Psoas muscle (tissue), 8 donors: ENCODE results near the gene SH3RF3. TPM values are rescaled to one million over a fixed set of nuclear protein-coding genes. Genes with fewer than 3 reads are reported as not detected.

Source experiments
- ATAC-seq, 4 donors: fragments of 200-7000 bp; cut with Tn5 transposase; one replicate each; pipeline ENCODE4 v1.9.1; 2020; ENCODE audit warnings: moderate library complexity in 3 of 4, mild to moderate bottlenecking in 2 of 4
- DNase-seq, 2 donors: peaks; one replicate each; pipeline ENCODE4 v3.0.0-alpha.2; 2020
- H3K27ac ChIP-seq: fragments of 200-600 bp; one replicate; pipeline ENCODE4 v1.8.0; 2022
- H3K27me3 ChIP-seq, 3 donors: fragments of 200-600 bp in 1 of 3; one replicate each; pipeline versions ENCODE4 v1.6.1 to v1.8.0; 2013 to 2022; ENCODE audit warnings: low read length in 2 of 3, mild to moderate bottlenecking in 2 of 3, moderate library complexity in 1 of 3; ENCODE audit not compliant: insufficient read depth in 3 of 3
- H3K36me3 ChIP-seq, 2 donors: fragments of 200-600 bp in 1 of 2; one replicate each; pipeline versions ENCODE4 v1.6.1 to v1.8.0; 2013 to 2022; ENCODE audit warnings: low read depth in 1 of 2, mild to moderate bottlenecking in 1 of 2, moderate library complexity in 1 of 2; ENCODE audit not compliant: insufficient read depth in 1 of 2
- H3K4me1 ChIP-seq: fragments of 200-600 bp; one replicate; pipeline ENCODE4 v1.8.0; 2022
- H3K4me3 ChIP-seq: fragments of 200-600 bp; one replicate; pipeline ENCODE4 v1.8.0; 2022; ENCODE audit warnings: mild to moderate bottlenecking
- H3K9me3 ChIP-seq: fragments of 200-600 bp; one replicate; pipeline ENCODE4 v1.8.0; 2022
- WGBS, 3 donors: extraction: QIAGEN DNeasy Blood & Tissue Kit; methylation state at CpG; one replicate each; pipeline versions ENCODE4 v1.1.6 to v1.1.7; 2013; 5-methylcytosine and 5-hydroxymethylcytosine counted together
- intact Hi-C, 2 donors: fragments of 100-400 bp; cut with DNase I; formaldehyde crosslinking; loops; one replicate each; pipeline versions ENCODE4 v1.11.0 to v1.14.2; 2022
- polyA plus RNA-seq, 3 donors: library from polyadenylated mRNA; stranded (reverse); fragments of 200-250 nt; gene quantifications; one replicate each; pipeline ENCODE4 v1.2.3, GENCODE V29; 2013
- total RNA-seq, 4 donors: library from RNA; stranded (reverse); fragmentation: NEBNext Ultra II Directional in 2 of 4; extraction: Animal tissue kit (Norgen Biotek cat#: 25700) in 2 of 4; gene quantifications; one replicate each; pipeline versions ENCODE4 v1.2.1 to v1.2.4, GENCODE V29; 2021 to 2023
- TF ChIP-seq, protein P1 (sequence below): fragments of 200-600 bp; IDR thresholded peaks from one replicate; pipeline ENCODE4 v1.8.0; 2022; ENCODE audit warnings: antibody characterized with exemption
- donor health status: healthy with polysubstance abuse.
- donor health status: DM: no; HTN: no; CAD: no; lungs with moderate emphysema.
- donor health status: Bipolar disorder and iron deficiency.
- donor health status: healthy.
- donor health status: DM: yes; HTN: yes; CAD: no.
- donor health status: DM: no; HTN: no; CAD: no.
- donor health status: DM: no; HTN: no; CAD: no.
- donor health status: DM: yes; HTN: yes; CAD: no.

SH3RF3 gene
- total and polyA plus RNA-seq, 7 donors: 4.6 to 27.0 (median 9.0) TPM

DNA sequence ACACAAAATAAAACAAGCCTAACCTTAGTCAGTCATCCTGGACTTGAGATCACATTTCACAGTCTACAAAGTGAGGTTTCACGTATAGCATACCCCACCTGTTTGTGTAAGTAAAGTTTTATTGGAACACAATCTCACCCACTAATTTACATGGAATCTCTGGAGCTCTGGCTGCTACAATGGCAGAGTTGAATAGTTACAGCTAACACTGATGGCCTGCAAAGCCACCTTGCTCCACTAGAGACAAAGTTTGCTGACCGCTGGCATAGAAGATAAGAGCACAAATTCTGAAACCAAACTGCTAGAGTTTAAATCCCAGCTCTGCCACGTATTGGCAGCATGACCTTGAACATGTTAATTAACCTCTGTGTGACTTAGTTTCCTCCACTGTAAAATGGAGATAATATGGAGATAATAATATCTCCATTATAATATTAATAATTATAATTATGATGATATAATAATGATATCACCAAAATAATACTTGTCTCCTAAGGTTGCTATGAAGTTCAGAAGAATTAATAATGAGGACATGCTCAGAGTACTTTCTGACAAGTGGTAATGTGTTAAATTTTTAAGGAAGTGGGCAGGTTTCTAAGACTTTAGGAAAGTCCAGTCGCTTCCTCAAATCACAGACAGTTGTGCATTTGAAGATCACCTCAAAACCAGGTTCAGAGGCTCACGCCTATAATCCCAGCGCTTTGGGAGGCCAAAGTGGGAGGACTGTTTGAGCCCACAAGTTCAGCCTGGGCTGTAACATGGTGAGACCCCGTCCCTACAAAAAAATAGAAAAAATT lies 204.6 kb downstream of the SH3RF3 start:
- TF ChIP-seq, protein P1, sequence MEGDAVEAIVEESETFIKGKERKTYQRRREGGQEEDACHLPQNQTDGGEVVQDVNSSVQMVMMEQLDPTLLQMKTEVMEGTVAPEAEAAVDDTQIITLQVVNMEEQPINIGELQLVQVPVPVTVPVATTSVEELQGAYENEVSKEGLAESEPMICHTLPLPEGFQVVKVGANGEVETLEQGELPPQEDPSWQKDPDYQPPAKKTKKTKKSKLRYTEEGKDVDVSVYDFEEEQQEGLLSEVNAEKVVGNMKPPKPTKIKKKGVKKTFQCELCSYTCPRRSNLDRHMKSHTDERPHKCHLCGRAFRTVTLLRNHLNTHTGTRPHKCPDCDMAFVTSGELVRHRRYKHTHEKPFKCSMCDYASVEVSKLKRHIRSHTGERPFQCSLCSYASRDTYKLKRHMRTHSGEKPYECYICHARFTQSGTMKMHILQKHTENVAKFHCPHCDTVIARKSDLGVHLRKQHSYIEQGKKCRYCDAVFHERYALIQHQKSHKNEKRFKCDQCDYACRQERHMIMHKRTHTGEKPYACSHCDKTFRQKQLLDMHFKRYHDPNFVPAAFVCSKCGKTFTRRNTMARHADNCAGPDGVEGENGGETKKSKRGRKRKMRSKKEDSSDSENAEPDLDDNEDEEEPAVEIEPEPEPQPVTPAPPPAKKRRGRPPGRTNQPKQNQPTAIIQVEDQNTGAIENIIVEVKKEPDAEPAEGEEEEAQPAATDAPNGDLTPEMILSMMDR: no peak
- no peaks in the 10 kb centered on the region for H3K36me3 ChIP-seq
- no peaks in the 10 kb centered on the region for H3K9me3 ChIP-seq
- intact Hi-C loops: no loop called here
- H3K27me3 ChIP-seq: no peaks in the 10 kb centered on the region
- H3K4me3 ChIP-seq: no peak overlapping the region
- peaks cover 26% of the 10 kb centered on the region for H3K4me1 ChIP-seq
- no peak overlapping the region for H3K27ac ChIP-seq
- 90 to 91% (median 90%) methylated on average over 7 of the region's 7 CpGs for WGBS, 3 donors
- no peak for DNase-seq
- ATAC-seq: no peak

DNA sequence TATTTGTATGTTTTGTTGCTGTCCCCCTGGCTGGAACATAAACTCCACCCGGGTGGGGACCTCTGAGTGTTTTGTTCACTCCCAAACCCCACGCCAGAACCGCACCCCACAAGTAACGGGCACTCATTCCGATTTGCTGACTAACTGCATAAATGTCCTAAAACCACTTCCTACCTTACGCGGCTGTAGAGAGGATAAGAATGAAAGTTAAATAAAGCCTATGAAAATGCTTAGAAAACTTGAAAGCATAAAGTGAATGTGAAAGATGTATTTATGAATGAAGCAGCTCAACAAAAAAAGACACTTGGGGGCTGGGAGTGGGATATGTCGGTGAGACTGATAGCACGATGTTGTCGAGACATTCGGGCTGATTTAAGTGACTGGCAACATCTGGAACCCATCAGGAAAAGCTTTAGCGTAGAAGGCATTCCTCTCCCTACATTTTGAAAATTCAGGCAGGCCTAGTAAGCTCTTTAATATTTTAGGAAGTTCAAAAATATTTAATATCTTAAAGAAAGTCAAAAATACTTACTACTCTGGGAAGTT lies 206.7 kb downstream of the SH3RF3 start:
- H3K4me1 ChIP-seq: peaks cover 26% of the 10 kb centered on the region
- intact Hi-C loops: no loop called here
- WGBS, 3 donors: 75 to 78% (median 75%) methylated on average over 12 of the region's 12 CpGs

DNA sequence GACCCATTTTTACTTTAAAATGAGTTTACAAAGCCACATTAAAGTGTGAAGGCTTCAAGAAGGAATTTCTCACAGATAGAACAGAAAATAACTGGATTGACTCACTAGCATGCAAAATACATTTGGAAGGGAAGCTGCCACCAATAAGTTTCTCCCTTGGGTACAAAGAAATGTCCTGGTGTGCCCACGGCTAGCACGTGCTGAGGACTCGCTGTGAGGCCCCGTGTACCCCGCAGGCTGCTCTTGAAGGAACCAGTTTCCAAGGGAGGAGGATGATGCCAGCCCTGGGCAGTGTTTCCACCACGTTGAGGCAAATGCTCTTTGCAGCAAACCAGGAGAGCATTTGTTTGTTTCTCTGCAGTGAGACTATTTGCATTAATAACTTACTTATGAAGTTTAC lies 207.3 kb downstream of the SH3RF3 start:
- H3K27ac ChIP-seq: no peak overlapping the region
- no peaks in the 10 kb centered on the region for H3K36me3 ChIP-seq
- DNase-seq: no peak
- whole genome bisulfite sequencing, 3 donors: 44 to 58% (median 55%) methylated on average over 6 of the region's 6 CpGs
- H3K27me3 ChIP-seq: no peaks in the 10 kb centered on the region
- intact Hi-C loops: no loop called here
- H3K4me1 ChIP-seq: peaks cover 21% of the 10 kb centered on the region
- no peak for ATAC-seq
- H3K4me3 ChIP-seq: no peak overlapping the region
- TF ChIP-seq, protein P1: no peak
- H3K9me3 ChIP-seq: no peaks in the 10 kb centered on the region

More for the DNA sequence above, 206.7 kb downstream of the SH3RF3 start:
- Histone ChIP-seq H3K27me3 (no peaks in the 10 kb centered on the region), H3K27ac (no peak overlapping the region), H3K36me3 (no peaks in the 10 kb centered on the region), H3K9me3 (no peaks in the 10 kb centered on the region), H3K4me3 (no peak overlapping the region)
- DNase-seq (no peak), ATAC-seq (no peak)
- TF ChIP-seq, protein P1: no peak

DNA sequence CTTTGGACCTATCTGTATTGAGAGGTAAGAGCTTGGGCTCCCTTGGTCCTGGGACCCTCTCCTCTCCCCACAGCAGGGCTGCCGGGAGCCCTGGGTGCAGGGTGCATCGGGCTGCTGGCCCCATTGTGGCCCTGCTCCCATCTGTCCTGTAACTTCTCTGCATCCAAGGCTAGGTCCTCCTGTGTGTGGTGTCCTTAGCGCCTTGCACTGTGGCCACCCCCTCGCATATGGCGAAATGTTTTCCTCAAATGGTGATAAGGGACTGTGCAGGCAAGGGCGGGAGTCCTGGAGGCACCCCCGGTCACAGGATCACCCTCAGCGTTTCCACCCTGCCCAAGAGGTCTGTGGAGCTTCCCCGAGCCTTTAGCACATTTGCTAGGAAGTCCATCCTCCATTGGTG lies 208.2 kb downstream of the SH3RF3 start:
- intact Hi-C loops: no loop called here
- Histone ChIP-seq H3K9me3 (no peaks in the 10 kb centered on the region), H3K4me1 (peaks cover 14% of the 10 kb centered on the region), H3K36me3 (no peaks in the 10 kb centered on the region), H3K27ac (no peak overlapping the region), H3K4me3 (no peak overlapping the region), H3K27me3 (no peaks in the 10 kb centered on the region)
- TF ChIP-seq, protein P1: no peak
- ATAC-seq (no peak), DNase-seq (no peak)
- WGBS, 3 donors: 96 to 97% (median 96%) methylated on average over 9 of the region's 9 CpGs
